ENCODE results near the gene TRPM2. TPM values are rescaled to one million over a fixed set of nuclear protein-coding genes. Genes with fewer than 3 reads are reported as not detected.

The TRPM2 gene
- total and polyA plus RNA-seq, 2 of the 13 experiments (the other 11 are each of a cell fraction or from before 2014, with no cell fraction given): 0.07 to 0.20 TPM

DNA sequence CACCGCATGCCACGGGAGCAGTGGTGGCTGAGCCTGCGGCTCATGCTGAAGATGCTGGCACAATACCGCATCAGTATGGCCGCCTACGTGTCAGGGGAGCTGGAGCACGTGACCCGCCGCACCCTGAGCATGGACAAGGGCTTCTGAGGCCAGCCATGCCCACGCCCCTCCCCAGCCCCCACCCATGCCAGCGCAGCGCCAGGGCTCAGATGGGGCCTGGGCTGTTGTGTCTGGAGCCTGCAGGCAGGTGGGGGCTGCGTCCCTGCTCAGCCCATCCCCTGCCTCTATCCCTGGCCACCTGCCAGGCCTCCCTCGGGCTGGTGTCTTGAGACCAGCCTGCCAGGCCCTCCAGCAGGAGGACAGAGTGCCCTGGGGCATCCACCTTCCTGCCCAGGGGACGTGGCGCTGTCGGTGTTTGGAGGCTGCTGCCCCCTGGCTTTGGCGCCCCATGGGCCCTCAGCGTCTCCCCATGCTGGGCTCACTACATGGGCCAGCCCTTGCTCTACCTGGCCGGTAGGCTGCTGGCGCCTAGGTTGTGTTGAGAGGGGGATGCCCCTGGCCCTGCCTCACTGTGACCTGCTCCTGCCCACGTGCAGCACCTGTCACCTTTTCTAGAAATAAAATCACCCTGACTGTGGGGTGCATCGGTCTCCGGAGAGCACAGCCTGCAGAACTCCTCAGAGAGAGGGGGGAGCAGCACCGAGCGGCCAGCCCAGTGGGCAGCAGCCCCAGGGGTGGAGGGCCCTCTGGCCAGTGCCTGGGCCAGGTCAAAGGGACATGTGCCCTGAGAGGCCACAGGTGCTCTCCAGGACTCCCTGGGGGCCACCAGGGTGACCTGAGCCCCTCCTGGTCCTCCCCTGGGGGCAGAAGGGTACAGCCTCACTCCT lies 26.5 kb upstream of the TRPM2 start:
- CTCF ChIA-PET (ENCODE audit: low intra/inter-chr PET ratio, low total read pairs): no interaction called here
- Histone ChIP-seq H3K4me1 (ENCODE audit: insufficient read depth, low read length) (no peaks in the 10 kb centered on the region), H3K79me2 (ENCODE audit: insufficient read depth, low read length) (no peaks in the 10 kb centered on the region), H2AFZ (ENCODE audit: low read length) (no peak overlapping the region), H3K27ac (ENCODE audit: extremely low read length, insufficient read depth, low read length) (no peak overlapping the region), H3K9ac (ENCODE audit: insufficient read depth, low read depth, low read length) (no peak overlapping the region), H3K4me2 (ENCODE audit: low read depth, low read length) (no peak overlapping the region), H3K36me3 (replicated peaks in 1 of 2; ENCODE audit: control insufficient read depth in 1 of 2, insufficient read depth in 2 of 2, low read length in 2 of 2) (peaks cover 13 to 37% of the 10 kb centered on the region in 2 experiments; a peak in 4 of 5 replicates), H3K4me3 (replicated peaks in 1 of 3; ENCODE audit: insufficient read depth in 1 of 3, low read depth in 2 of 3, low read length in 3 of 3) (no peak overlapping the region), H3K27me3 (ENCODE audit: control insufficient read depth in 1 of 2, insufficient read depth in 2 of 2, low read length in 2 of 2) (no peaks in the 10 kb centered on the region), H4K20me1 (ENCODE audit: insufficient read depth, low read length) (no peaks in the 10 kb centered on the region), H3K9me3 (ENCODE audit: low read length) (no peaks in the 10 kb centered on the region)
- 100% methylated on average over 11 of the region's 26 CpGs for WGBS (ENCODE audit: low lambda C conversion rate)
- FAIRE-seq (no peak), ATAC-seq (no peak), DNase-seq (ENCODE audit: low spot score) (no peak)
- BruUV-seq (replicated peaks): no TSS peak
- TF ChIP-seq STAG1 (CRISPR knock-in tag; IDR thresholded peaks at IDR 0.05) (no peak), ZNF883 (CRISPR knock-in tag; IDR thresholded peaks at IDR 0.05; ENCODE audit: not compliant biosample characterization) (peak; percentile 26), HNRNPL (IDR thresholded peaks at IDR 0.05; ENCODE audit: low read depth, low read length) (peak; percentile 65; the same call in 1 of the 2 replicates), RBFOX2 (IDR thresholded peaks at IDR 0.05; ENCODE audit: low read depth, low read length) (0 out of 2 replicates have a peak, but pooled peaks have one; percentile 16), AGO2 (optimal IDR thresholded peaks at IDR 0.05; ENCODE audit: low read depth, low read length) (peak; percentile 64)
- TF ChIP-seq, protein P1, sequence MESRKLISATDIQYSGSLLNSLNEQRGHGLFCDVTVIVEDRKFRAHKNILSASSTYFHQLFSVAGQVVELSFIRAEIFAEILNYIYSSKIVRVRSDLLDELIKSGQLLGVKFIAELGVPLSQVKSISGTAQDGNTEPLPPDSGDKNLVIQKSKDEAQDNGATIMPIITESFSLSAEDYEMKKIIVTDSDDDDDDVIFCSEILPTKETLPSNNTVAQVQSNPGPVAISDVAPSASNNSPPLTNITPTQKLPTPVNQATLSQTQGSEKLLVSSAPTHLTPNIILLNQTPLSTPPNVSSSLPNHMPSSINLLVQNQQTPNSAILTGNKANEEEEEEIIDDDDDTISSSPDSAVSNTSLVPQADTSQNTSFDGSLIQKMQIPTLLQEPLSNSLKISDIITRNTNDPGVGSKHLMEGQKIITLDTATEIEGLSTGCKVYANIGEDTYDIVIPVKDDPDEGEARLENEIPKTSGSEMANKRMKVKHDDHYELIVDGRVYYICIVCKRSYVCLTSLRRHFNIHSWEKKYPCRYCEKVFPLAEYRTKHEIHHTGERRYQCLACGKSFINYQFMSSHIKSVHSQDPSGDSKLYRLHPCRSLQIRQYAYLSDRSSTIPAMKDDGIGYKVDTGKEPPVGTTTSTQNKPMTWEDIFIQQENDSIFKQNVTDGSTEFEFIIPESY (CRISPR knock-in tag; IDR thresholded peaks at IDR 0.05): peak; percentile 99
- TF ChIP-seq, protein P2, sequence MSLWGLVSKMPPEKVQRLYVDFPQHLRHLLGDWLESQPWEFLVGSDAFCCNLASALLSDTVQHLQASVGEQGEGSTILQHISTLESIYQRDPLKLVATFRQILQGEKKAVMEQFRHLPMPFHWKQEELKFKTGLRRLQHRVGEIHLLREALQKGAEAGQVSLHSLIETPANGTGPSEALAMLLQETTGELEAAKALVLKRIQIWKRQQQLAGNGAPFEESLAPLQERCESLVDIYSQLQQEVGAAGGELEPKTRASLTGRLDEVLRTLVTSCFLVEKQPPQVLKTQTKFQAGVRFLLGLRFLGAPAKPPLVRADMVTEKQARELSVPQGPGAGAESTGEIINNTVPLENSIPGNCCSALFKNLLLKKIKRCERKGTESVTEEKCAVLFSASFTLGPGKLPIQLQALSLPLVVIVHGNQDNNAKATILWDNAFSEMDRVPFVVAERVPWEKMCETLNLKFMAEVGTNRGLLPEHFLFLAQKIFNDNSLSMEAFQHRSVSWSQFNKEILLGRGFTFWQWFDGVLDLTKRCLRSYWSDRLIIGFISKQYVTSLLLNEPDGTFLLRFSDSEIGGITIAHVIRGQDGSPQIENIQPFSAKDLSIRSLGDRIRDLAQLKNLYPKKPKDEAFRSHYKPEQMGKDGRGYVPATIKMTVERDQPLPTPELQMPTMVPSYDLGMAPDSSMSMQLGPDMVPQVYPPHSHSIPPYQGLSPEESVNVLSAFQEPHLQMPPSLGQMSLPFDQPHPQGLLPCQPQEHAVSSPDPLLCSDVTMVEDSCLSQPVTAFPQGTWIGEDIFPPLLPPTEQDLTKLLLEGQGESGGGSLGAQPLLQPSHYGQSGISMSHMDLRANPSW (CRISPR knock-in tag; IDR thresholded peaks at IDR 0.05; ENCODE audit: borderline replicate concordance): no peak
- TF ChIP-seq, protein P3, sequence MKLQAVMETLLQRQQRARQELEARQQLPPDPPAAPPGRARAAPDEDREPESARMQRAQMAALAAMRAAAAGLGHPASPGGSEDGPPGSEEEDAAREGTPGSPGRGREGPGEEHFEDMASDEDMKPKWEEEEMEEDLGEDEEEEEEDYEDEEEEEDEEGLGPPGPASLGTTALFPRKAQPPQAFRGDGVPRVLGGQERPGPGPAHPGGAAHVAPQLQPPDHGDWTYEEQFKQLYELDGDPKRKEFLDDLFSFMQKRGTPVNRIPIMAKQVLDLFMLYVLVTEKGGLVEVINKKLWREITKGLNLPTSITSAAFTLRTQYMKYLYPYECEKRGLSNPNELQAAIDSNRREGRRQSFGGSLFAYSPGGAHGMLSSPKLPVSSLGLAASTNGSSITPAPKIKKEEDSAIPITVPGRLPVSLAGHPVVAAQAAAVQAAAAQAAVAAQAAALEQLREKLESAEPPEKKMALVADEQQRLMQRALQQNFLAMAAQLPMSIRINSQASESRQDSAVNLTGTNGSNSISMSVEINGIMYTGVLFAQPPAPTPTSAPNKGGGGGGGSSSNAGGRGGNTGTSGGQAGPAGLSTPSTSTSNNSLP (IDR thresholded peaks at IDR 0.05; ENCODE audit: low read depth, low read length): no peak
- in situ Hi-C loops (cut with HindIII; ENCODE audit: extremely low pct_ligation_motif_present, low pct_unique_long_range_greater_than_20kb): no loop called here
- POLR2A ChIA-PET: no interaction called here
- intact Hi-C loops (cut with micrococcal nuclease; ENCODE audit: unreplicated experiment): no loop called here

Measured in HepG2 (cell line).